GM12865 (cell line): ENCODE results near the gene DDX31.
A peak's percentile ranks its signal among the peaks of the same experiment; 100 is the strongest.

ENCODE experiments used
- DNase-seq: peaks from one replicate; pipeline ENCODE4 v3.0.0; 2010; ENCODE audit warnings: low read depth
- H3K4me3 ChIP-seq: 2 replicates; pipeline ENCODE4 v1.5.1; 2011; ENCODE audit warnings: mild to moderate bottlenecking, low read depth, low read length, control low read depth
- TF ChIP-seq, protein P1 (sequence below): IDR thresholded peaks from 2 replicates; pipeline ENCODE4 v1.5.1; 2011; ENCODE audit warnings: low read length, control low read depth, low read depth, inconsistent platforms; ENCODE audit not compliant: insufficient read depth; ENCODE audit errors: missing control alignments

Gene DDX31

DNA sequence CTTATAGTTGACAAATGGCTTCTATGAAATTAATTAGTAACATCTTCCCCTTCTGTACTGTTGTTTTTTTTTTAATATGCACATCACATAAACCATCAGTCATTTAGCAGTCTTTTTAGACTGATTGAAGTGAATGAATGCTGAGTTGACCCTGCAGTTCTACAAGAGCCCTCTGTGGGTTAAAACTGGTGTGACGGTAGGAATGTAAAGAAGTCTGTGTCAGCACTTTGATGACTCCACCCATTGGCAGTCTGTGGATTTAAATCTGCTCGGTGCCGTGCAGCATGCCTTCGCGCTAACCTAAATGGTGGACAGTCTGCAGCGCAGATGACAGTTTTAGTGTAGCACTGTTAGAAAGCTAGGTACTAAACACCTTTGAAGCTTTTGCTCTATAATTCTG is 3.6 kb upstream of the DDX31 start:
- H3K4me3 ChIP-seq = no peak overlapping the region
- TF ChIP-seq, protein P1, sequence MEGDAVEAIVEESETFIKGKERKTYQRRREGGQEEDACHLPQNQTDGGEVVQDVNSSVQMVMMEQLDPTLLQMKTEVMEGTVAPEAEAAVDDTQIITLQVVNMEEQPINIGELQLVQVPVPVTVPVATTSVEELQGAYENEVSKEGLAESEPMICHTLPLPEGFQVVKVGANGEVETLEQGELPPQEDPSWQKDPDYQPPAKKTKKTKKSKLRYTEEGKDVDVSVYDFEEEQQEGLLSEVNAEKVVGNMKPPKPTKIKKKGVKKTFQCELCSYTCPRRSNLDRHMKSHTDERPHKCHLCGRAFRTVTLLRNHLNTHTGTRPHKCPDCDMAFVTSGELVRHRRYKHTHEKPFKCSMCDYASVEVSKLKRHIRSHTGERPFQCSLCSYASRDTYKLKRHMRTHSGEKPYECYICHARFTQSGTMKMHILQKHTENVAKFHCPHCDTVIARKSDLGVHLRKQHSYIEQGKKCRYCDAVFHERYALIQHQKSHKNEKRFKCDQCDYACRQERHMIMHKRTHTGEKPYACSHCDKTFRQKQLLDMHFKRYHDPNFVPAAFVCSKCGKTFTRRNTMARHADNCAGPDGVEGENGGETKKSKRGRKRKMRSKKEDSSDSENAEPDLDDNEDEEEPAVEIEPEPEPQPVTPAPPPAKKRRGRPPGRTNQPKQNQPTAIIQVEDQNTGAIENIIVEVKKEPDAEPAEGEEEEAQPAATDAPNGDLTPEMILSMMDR = peak; percentile 10
- peak; percentile 21 for DNase-seq

DNA sequence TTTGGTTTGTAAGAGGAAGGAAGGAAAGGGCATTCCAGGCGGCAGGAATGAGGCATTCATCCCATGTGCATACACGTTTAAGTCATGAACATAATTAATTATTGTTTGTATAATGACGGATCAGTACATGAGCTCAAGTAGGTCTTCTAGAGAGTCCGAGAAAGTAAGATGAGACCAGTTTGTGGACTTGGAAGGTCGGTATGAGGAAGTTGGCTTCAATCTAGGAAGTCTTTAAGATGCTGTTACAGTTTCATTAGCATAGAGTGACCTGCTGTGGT is 2.6 kb upstream of the DDX31 start:
- no peak overlapping the region for H3K4me3 ChIP-seq
- DNase-seq = no peak
- TF ChIP-seq, protein P1 = no peak

DNA sequence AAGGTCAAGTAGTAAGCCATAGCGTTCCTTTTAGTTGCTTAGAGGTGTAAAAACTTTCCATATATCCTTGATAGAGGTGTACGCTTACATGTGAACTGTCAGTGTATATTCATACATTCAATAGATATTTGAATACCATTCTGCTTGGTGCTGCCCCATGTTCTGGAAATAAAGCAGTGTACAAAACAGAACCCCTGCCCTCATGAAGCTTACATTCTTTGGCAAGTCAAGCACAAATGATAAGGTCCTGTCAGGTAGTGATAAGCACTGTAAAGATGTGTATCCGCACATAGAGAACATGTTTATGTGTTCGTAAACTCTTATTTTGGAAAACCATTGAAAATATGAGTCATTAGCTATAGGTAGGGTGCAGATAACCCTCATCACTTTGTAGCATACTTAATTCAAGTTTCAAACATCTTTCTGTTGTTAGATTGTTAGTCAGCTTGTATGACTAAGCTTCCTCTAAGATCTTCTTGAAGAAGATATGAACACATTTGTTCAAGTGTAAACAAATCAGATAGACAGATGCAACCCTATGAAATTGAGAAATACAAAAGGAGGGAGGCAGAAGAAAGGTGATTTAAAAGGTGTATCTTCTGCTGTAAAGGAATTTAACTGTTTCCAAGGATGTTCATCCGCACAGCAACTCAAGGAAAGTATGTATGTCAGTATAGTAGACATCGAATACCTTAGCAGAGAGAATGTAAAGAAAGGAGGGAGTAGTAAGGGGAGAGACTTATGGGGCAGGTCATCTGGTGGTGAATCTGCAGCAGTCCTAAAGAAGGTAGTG is 2.0 kb upstream of the DDX31 start:
- DNase-seq = no peak
- TF ChIP-seq, protein P1 = no peak
- peak overlapping the region; percentile 91 for H3K4me3 ChIP-seq

DNA sequence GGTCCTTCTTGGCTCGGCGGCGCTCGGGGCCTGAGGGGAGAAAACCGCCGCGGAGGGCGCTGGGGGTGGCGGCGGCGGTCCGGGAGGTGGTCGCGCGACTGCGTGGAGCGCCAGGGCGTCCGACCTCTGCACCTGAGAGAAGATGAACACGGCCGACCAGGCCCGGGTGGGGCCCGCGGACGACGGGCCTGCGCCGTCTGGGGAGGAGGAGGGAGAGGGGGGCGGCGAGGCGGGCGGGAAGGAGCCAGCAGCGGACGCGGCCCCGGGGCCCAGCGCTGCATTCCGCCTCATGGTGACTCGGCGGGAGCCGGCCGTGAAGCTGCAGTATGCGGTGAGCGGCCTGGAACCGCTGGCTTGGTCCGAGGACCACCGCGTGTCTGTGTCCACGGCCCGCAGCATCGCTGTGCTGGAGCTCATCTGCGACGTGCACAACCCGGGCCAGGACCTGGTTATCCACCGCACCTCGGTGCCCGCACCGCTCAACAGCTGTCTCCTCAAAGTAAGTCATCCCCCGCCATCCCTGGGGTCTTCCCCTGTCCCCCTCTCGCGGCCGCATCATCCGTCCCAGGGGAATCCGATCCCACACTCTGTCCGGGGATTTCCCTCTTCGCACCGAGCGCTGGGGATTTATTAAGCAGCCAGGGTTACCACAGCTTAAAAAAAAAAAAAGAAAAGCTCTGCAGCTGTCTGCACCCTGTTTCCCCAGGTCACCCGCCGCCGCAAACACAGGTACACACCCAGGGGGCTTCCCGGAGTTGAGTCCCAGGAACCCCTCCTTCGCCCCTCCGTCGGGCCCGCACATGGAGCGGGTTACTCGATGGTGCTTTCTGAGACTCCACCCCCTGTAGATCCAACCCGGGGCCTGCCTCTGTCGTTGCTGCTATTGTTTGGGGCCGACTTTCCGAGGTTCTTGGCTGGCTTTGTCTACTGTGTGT is 941 bp upstream of the DDX31 start, which contains the start of gene GTF3C4:
Gene GTF3C4, plus strand, starts transcription at position 8 of the 935 bp plus-strand sequence. Its CDS starts 135 bp downstream, at position 143.
- H3K4me3 ChIP-seq = peak within 1 kb of the TSS; percentile 91
- peak; percentile 63 for DNase-seq
- TF ChIP-seq, protein P1 = no peak

DNA sequence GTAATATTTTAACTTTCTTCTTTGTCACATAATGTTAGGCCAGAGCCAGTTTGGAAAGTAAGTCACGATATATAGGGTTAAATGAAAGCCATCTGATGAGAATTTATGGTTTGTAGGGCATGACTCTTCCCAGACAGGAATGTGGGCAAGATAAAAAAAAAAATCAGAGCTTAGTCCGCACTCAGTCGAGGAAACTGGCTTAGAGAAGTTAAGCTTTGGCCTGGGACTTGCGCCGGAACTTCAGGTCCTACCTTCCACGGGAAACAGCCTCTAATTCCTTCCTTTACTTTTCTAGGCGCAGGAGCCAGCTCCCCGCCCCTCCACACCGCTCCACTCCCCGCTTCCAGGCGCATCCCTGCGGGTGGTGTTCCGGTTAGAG is 475 bp downstream of the DDX31 start:
- peak overlapping the region; percentile 91 for H3K4me3 ChIP-seq
- TF ChIP-seq, protein P1 = no peak
- no peak for DNase-seq

DNA sequence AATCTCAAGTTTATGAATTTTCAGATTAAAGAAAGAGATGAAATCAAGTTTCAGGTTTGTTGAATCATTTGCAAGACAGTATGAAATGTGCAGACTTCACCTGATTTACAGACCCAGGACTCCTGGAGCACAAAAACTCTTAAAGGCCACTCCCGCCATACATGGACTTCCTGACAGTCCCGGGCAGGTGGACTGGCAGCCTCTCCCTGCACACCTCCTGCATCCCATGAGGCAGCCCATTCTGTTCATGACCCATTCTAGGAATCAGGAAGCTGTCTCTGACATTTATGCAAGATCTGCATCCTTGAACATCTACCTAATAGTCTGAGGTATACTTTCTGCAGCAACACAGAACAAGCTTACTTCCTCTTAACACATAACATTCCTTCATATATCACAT is 5.9 kb downstream of the DDX31 start:
- no peak for DNase-seq
- no peak overlapping the region for H3K4me3 ChIP-seq
- TF ChIP-seq, protein P1 = no peak
